Fibroblast of skin of right biceps (primary cell): ENCODE measurements around the gene TMEM184C.

Experiments
- DNase-seq: peaks from one replicate; pipeline ENCODE4 v3.0.0-alpha.2; 2013

The TMEM184C gene

DNA sequence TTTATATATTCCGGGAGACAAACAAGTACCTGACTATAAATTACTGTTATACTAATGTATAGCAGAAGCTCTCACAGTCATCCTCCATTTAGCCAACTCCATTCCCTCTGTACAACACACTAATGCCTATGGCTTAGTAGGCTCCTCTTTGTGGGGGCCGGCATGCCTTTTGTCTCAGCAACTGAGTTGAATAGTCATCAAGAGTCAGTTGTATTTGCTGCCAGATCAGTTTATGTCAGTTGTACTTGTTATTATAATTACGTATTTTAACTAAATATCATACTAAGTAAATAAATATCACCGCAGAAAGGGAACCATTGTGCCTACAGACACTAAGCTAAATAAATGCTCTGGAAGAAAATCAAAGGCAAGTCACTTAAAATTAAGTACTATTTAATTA lies 56.9 kb downstream of the TMEM184C start:
- no peak for DNase-seq

DNA sequence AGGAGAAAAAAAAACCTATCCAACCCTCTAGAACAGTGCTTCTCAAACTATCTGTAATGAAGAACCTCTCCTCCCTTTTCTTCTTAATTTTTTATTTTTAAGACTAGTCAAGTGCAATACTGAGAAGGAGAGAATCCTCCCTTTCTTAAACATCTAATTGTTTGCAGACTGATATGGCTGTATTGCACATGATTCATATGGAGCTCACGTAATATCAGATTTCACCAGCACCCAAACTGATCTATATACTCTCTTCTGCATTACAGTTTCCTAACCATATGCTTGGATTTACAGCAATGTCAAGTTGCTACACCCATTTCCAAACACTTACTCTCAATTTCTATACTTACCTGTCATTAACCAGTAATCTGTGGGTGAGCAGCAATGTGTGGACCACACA lies 57.3 kb downstream of the TMEM184C start:
- DNase-seq: peak; percentile 12

GRCh38 chr4:147678106-147678505 lies 60.9 kb downstream of the TMEM184C start:
- DNase-seq: peak; percentile 20

- DNase-seq: peak; percentile 14
Observed at GRCh38 chr4:147678796-147679549, 61.8 kb downstream of the TMEM184C start.

GRCh38 chr4:147682755-147683154 lies 65.6 kb downstream of the TMEM184C start:
- DNase-seq: no peak

GRCh38 chr4:147683188-147683591 lies 66.0 kb downstream of the TMEM184C start:
- peak; percentile 11 for DNase-seq

DNA sequence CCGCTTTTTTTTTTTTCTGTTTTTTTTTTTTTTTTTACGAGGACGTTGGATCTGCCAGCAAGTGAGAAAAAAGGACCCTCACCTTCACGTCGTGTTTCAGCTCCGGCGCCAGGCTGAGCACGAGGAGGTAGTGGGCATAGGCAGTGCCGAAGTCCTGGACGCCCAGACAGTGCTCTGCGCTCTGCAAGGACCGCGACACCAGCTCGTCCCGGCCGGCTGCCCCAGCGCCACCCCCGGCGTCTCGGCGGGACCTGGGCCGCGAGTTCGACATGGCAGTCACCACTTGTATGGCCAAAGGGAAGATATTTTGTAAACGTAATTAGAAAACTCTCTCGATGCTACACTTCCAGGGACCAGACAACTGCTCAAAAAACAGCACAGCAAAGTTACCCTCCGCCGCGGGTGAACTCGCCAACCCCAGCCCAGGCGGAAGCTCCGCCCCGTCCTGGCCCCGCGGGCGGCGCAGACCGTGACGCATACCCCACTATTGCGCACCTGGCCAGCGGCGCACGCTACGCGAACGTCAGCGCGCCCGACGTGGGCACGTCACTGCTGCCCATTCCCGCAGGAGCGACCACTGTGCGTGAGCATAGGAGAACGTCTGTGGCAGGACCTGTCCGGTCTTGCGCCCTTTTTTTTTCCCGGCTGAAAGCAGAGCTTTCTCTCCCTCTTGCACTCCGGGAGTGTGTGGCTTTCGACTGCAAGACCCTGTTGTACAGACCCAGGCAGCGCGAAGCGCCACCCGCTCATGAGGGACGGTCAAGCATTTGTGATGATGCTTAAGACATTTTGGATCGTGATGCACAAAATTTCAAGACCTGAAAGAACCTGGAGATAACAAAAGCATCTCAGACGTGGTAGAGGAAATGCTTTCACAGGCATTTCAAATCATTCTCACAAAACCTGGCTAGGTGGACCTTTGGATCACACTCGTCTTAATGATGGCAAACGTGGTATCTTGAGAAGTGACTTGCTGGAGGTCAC lies 66.8 kb downstream of the TMEM184C start, which contains the start of gene PRMT9:
TSS of gene PRMT9 (minus strand) at position 447 of the 984 bp plus-strand sequence. CDS start at position 271, 176 bp downstream.
- DNase-seq: peak; percentile 88

DNA sequence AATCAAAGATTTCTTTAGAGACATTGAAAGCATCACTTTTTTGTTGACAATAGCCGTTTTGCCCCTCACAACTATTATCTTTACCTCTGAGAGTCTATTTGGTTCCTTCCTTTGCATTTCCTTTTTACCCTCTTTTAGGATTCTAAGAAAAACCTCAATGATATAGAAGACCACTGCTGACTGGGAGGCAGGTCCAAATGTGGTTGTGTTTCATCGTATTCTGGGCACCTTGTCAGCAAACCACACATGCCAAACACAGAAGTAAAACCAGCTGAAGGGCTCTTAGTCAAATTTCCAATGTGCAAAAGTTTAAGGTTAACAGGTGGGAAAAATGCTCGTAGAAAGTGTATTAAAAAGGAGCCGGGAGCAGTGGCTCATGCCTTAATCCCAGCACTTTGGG lies 71.9 kb downstream of the TMEM184C start:
- DNase-seq: no peak

DNA sequence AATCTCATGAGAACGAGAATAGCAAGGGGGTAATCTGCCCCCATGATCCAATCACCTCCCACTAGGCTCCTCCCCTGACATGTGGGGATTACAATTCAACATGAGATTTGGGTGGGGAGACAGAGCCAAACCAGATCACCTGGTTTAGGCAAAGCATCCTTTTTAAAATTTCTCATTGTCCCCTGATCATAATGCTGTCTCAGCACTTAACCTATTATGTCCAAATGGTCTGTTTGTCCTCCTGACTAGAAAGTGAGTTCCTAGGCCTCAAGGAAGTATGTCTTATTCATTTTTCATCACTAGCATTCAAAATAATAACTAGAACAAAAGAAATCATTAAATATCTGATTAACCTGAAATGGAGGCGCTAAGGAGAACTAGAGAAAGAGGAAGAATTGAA lies 74.6 kb downstream of the TMEM184C start:
- no peak for DNase-seq

DNA sequence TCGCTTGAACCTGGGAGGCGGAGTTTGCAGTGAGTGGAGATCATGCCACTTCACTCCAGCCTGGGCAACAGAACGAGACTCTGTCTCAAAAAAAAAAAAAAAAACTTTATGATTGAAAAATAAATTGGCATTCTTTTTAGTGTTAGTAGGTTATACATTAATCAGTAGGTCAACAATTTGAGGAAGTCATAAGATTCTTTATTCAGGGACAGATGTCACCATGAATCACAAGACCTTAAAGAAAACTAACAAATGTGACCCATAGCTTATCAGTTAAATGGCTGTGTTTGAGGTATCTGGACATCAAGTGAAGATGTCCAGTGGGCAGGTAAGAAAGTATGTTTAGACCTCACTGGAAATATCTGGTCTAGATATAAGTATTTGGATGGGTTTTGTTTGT lies 76.0 kb downstream of the TMEM184C start:
- no peak for DNase-seq

- DNase-seq: no peak
Observed at GRCh38 chr4:147696866-147697265, 79.7 kb downstream of the TMEM184C start.

- DNase-seq: no peak
Observed at GRCh38 chr4:147704846-147705245, 87.6 kb downstream of the TMEM184C start.

DNA sequence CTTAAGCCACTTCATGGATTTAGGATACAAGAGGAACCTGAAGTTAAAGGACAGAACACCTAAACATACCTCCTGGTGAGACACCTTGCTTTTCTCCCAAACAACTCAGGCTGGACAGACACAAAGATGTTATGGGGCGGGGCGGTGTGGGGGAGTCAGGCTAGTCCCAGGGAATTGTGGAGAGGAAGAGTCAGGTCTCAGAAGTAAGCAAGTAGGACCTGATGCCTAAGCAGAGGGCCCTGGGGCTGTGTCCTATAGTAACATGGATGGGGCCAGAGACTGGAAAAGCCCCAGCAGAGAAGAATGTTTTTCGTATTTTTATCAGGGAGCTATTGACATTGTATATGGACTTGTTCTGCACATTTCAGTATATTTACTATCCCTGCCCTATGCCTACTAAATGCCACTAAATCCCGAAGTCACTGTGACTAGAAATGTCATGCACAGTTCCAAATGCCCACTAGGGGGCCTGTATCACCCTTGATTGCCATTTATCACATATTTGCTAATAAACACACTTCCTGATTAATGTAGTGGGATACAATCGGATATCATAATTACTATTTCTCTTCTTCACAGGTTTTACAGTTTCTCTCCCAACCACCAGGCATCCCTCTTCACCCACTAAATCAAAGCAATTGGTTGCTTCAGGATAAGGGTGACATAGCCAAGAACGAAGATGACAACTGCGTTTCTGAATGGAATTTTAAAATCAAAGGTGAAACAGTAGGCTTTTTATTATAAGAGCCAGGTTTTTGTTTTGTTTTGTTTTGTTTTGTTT lies 90.9 kb downstream of the TMEM184C start:
- peak; percentile 44 for DNase-seq

GRCh38 chr4:147709999-147710398 lies 92.8 kb downstream of the TMEM184C start:
- DNase-seq: peak; percentile 49

GRCh38 chr4:147714575-147715401 lies 97.6 kb downstream of the TMEM184C start:
- DNase-seq: peak; percentile 93

- no peak for DNase-seq
Observed at GRCh38 chr4:147717878-147718277, 100.7 kb downstream of the TMEM184C start.
